Activated T-helper 9 cell treated with anti-CD3 and anti-CD28 coated beads, Interleukin-2, amount 50 U/mL, for 16 hours (primary cell): ENCODE measurements around the gene SLC1A1.

Experiments
- DNase-seq: peaks from one replicate; pipeline ENCODE4 v3.0.0-alpha.2; 2020; ENCODE audit warnings: low read depth

Gene SLC1A1

DNA sequence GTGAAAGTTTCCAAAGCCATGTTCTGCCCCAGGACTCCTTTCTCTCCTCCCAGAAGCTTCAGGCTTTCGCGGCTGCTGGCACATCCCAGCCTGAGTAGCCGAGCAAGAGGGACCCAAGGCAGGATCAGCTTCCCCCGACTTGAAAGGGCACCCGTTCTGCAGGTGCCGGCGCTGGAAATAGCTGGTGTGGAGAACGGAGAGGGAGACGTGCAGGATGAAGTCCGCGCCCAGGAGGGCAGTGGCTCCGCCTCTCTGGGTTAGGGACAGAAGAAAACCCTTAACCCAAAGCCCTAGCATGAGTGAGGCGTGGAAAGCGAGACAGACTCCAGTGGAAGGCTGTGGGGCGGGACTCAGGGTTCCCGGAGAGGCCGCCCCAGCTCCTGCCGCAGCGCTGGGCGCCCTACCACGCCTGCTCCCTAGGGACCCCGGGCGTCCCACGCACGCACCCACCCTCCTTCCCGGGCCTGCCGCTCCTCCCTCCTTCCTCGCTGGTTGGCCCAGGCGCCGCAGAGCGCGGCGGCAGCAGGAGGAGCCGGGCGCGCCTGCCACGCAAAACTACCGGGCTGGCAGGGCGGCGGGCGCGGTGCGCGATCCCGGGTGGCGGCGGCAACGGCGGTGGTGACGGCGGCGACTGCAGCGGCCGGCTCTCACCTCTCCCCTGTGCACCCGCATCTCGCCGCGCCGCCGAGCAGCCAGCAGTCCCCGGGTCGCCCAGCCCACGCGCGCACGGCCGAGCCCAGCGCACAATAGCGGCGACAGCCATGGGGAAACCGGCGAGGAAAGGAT, at the start of gene SLC1A1:
Gene SLC1A1, plus strand, starts transcription at position 550 of the 786 bp plus-strand sequence. Its CDS starts 212 bp downstream, at position 762.
- DNase-seq: peak; percentile 1

DNA sequence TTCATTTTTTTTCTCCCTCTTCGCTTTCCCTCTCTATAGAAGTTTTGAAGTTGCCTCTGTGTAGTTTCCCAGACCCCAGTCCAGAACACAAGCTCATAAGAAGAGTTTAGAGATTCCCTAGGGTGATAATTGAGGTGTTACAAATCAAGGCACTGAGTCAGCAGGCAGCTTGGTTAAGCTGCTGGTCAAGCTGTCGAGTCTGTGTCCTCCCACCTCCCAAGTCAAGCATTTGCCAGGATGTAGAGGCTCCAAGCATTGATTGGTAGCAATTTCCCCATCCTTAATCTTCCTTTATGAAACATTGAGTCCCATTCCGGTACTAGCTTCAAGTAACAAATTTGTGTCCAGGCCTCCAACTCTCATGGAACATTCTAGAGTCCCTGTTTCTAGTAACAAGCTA, 47.5 kb upstream of the SLC1A1 start:
- no peak for DNase-seq

DNA sequence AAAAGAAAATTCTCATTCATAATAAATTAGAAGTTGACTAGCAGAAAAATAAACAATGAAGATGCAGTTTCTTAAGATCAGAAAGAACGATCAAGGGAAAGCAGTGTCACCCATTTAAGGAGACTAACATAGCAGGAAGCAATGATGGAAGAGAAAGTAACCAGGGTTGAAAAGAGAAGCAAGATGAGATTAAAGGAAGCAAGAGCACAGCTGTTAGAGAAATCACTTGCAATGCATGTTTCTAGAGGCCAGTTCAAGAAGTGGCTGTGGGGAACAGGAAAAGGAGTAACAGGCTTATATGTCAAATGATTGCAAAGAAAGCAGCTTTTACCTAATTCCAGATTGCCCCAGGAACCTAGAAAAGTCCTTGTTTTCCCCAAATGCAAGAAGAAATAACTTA, 46.8 kb upstream of the SLC1A1 start:
- DNase-seq: no peak

DNA sequence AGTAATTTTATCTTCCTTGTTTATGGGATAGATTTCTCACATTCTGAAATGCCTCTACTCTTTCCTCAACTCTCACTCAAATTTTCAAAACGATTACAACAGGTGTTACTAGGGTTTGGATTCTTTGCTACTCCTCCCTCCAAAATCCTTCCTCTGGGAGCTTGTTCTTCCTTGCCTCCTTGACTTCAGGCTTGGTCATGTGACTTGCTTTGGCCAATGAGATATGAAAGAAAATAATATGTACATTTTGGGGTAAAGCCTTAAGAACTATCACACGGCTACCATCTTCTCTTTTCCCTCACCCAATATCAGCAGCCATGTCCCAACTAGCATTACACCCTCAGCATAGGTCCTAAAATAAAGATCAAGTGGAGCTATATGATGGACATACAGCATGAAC, 28.8 kb upstream of the SLC1A1 start:
- no peak for DNase-seq

DNA sequence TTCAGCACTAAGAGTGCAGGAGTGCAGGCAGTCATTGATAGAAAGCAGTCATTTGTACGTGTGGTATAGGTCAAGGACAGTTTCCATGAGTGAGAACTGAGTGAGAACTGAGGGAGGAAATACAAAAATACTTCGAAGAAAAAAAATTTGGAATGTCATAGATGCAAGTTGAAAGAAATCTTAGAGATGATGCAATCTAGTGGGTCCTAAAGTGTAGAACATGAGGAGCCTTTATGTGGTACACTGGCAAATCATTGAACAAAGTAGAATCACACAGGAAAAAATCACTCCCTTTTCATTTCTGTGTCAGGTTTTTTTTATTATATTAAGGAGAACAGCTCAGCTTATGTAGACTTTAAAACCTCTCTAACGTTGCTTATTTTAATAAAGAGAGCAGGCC, 26.4 kb upstream of the SLC1A1 start:
- DNase-seq: no peak

- no peak for DNase-seq
Observed at GRCh38 chr9:4464911-4465513, 25.3 kb upstream of the SLC1A1 start.

- DNase-seq: no peak
Observed at GRCh38 chr9:4465910-4466309, 24.4 kb upstream of the SLC1A1 start.

DNA sequence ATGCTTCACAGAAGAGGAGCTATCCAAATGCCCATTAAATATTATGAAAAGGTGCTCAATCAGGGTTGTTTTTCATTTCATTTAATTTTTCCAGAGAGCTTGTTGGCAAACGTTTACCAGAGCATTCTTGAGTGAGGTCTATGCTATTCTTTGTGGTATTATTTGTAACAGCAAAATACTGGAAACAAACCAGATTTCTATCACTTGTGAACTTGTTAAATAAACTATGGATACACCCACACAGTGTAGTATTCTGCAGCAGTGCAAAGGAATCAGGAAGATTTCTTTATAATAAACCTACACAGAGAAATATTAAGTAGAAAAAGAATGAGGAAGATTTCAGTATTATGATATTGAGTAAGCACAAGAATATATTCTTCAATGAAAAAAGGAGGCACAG, 15.0 kb upstream of the SLC1A1 start:
- no peak for DNase-seq

DNA sequence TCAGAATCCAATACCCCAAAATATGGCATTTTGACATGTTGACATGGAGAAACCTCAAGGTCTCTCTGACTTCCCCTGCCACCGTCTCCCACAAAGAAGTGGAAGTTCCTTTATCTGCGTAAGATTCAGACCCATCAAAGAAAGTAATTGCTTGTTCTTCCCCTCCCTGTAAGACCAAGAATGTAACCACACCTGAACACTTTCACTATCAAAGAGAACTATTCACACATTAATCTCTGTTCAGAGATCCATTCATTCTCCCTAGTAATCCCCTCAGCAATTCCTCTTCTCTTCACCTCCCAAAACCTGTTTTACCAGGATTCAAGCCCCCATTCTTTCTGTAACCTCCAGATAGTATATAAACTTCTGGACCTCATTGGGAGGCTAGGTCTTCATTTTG, 4.1 kb upstream of the SLC1A1 start:
- DNase-seq: no peak

- no peak for DNase-seq
Observed at GRCh38 chr9:4489562-4489918, 728 bp upstream of the SLC1A1 start.

DNA sequence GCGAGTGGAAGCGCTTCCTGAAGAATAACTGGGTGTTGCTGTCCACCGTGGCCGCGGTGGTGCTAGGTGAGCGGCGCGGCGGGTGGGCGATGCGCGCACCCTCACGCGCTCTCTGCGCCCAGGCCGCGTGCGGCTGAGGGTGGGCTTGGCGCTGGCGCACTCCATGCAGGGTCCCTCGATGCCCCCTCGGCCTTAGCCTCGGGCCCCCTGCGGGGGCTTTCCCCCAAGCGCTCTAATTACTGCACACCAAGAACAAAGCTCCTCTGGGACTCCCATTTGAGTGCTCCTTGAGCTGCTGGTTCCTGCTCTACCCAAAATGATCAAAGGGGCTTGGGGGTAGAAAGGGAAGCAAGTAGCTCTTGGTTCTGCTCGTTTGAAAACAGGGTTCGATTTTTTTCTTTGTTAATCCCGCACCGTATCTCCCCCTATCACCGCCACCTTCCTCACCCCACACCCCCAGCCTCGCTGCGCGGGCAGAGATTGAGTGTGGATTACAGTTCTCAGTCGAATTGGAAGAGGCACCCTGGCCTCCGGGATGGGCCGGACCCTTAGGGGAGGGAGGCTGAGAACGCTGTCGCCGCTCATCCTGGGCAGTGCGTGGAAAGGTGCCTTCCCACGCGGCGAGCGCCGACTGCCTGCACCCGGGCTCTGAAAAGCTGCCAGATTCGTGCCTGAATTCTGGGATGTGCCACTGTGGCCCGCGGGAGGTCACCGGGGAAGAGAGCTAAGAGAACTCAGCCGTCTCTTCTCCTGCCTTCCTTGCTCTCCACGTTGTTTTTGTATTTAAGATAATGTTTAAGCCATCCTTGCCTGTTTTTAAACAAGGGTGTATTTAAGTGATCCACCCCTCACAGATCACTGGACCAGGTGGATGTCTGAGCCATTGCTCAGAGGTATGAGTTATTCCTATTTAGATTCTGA, 697 bp downstream of the SLC1A1 start:
- DNase-seq: no peak

- no peak for DNase-seq
Observed at GRCh38 chr9:4491626-4491975, 1.3 kb downstream of the SLC1A1 start.

DNA sequence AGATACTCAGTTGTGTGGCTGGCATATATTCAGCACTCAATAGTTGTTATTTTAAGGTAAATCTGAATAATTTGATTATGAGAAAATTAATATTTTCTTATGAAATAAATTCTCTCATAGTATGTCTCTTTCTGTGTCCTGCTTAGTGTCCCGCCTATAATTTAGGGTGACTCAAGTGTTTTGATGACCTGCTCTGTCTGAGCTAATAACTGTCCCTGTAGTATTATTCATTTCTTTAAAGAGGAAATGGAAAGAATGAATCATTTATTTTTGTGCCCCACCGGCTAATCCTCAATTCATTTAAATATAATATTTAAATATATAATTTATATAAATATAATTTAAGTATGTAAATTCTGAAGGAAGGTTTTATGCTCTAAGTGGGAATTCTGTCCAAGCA, 4.1 kb downstream of the SLC1A1 start:
- no peak for DNase-seq

DNA sequence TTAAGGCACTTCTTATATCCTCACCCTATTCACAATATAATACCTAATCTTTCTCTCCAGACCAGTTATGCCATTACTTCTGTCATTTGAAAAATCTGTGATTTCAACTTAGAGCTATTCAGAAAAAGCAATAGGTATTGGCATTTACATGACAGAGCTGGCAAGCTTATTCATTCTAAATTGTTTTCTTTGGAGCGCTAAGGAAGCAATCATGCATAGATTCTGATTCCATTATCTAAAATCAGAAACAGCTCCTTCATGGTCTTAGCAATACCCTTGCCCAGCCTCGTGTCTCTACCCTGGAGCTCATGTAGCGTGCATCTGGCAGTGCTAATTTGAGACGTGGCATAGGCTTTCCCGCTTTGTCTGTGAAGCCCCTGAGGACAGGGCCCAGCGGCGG, 4.5 kb downstream of the SLC1A1 start:
- no peak for DNase-seq

- DNase-seq: no peak
Observed at GRCh38 chr9:4495537-4495936, 5.3 kb downstream of the SLC1A1 start.

DNA sequence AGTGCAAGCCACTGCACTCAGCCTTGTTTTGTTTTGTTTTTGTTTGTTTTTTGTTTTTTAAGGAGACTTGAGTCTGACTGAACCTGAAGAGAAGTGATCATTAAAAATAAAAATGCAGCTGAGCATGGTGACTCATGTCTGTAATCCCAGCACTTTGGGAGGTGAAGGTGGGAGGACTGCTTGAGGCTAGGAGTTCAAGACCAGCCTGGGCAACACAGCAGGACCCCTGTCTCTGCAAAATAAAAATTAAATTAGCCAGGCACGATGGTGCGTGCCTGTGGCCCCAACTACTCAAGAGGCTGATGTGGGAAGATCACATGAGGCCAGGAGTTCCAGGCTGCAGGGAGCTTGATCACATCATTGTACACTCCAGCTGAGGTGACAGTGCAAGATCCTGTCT, 6.2 kb downstream of the SLC1A1 start:
- no peak for DNase-seq

GRCh38 chr9:4497395-4497794, 7.1 kb downstream of the SLC1A1 start:
- no peak for DNase-seq

DNA sequence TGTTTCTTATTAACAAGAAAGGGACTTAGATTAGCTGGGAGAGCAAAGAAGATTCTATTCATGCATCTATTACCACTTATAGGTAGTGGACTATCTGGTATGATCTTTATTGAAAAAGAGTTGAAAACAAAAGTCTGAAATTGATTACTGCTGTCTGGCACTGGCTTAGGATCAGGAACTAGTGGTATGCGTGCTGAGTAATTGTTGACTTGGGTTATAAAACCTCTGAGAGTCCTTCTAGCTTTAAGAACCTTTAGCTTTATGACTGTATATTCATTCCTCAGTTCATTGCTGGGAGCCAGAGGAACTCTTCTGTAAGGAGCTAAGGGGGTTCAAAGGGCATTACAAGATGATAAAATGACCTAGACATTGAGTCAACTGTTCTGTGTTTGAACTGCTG, 7.6 kb downstream of the SLC1A1 start:
- DNase-seq: no peak

DNA sequence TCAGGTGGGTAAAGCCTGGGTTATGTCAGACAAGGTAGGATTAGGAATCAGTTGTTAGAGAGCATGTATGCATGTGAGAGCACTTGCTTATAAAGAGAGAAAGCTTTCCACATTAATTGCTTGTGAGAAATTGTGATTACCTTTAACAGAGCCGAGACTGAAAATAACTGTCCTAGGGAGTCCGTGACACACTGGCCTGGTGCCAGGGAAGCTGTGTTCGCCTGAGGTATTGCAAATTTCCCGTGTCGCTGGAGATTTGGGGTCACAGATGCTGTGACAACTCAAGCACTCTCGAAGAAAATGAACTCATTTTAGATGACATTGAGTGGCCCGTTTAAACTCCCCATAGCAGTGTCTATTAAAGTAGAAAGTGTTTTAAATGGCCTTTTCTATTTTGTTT, 9.6 kb downstream of the SLC1A1 start:
- DNase-seq: no peak

DNA sequence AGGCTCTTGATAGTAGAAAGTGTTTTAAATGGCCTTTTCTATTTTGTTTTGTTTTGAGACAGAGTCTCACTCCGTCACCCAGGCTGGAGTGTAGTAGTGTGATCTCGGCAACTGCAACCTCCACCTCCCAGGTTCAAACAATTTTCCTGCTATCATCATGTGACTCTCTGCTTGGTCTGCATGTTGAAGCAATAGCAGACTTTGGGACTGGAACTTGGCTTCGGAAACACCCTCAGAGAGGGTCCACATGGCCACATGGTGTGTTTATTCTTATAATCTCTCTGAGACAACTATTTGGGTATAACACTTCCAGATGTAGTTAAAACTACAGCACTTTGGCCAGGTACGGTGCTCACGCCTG, 10.9 kb downstream of the SLC1A1 start:
- DNase-seq: no peak

DNA sequence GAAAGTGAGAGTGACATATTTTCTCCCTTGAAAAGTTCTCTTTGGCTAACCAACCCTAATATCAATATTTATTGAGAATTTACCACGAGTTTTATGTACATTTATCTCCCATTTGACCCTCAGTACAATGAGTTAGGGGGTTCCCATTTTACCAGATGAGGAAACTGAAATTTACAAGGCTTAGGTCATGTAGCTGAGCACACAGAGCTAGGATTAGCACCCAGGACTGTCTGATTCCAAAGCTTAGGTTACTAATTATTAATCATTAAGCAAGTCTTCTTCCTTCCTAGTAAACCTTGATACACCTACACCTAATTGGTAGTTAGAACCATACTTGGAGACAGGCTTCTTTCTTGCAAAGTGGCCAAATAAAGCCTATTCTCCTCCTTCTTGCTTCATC, 12.2 kb downstream of the SLC1A1 start:
- DNase-seq: no peak

DNA sequence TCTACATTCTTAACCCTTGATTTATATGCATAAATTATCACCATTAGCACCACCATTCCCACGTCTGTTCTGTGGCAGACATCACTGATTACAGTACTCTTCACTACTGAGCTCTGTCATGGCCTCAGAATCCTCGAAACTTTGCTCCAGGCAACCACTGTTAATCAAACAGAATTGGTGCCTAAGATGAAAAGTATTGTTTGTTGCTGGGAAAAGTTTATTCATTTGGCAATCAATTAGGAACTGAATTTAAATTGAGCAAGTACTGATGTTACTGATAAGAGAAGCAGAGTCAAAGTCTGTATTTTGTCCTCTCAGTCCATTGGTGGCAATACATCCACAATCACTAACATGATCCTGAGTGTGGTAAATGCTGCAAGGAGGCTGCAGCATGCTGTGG, 12.8 kb downstream of the SLC1A1 start:
- no peak for DNase-seq

DNA sequence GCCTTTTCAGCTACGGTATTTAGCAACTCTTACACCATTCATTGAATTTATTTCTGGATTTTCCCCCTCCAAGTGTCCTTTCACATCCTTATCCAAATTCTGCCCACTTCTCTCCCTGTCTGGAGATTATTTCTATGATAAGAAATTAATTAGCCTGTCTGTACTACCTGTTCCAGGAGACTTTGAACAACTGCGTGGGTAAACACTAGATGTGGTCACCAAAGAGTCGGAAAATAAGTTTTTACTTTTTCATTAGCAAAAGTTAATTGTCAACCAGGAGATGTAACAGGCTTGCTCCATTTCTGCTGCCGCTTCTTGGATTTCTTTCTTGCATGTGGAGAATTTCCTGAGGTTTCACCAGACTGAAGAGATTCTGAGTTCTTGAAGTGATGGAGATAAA, 14.0 kb downstream of the SLC1A1 start:
- no peak for DNase-seq
